ENCODE results near the gene ODAD2.
"Not testable (repeated sequence)": the region's sequence is repeated elsewhere in the genome, so short reads cannot be mapped to it uniquely, and the experiment has no call there.

Gene ODAD2

DNA sequence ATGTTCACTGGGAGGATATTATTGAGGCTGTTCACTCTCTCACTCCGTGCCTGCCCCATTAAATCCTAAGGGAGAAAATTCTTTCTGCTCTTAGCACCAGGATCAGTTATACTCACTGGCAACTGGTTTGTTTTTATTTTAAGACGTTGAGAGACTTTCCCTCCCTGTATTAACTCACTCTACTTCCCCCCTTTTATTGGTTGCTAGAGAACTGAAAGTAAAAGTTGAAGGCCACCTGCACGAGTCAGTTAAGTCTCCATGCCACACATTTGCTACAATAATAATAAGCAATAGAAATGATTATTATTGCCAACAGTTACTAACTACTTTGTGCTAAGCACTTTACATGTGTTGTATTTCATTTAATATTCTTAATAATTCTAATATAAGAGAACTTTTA is 40.5 kb downstream of the ODAD2 start:
- not testable (repeated sequence) for DNase-seq

DNA sequence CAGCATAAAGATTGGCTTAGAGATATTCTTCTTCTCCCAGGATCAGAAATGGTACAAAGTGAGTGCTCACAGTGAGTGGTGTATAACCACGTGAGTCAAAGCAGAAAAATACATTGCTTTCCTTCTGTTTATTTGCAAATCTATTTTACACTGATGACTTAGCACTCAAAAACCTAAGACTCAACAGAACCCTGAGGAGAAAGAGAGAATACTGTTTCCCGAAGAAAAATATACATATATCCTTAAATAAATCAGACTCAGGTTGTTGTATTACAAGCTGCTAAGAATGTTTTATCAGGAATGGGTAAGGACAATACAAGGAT is 48.7 kb downstream of the ODAD2 start:
- DNase-seq = no peak

DNA sequence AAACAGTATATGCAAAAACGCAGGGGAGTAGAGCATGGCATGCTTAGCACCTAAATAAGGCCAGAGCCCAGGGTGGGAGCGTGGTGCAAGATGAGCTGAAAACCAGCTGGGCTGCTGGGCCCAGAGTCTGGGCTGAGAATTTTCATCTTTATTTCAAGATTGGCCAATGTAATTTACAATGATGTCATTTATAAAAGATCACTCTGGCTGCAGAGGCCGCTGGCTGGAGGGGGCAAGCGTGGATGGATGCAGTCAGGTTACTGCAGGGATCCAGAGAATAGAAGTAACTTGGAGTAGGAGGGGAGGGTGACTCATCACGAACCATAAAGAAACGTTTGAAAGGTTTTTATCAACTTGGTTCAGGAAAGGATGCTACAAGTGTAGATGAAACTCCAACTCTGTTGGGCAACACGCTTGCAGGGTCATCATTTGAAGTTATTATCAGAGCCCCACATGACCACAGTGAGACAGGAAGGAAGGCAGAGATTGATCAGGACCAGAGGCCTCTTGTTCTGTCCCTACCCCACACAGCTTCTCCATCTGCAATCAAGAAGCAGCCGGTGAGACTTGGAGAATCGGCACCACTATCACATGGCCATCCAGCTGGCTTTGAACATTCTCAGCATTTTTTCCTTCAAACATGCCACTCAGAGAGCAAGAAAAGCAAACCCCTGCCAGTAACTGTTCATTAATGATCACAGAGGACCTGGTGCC is 49.2 kb downstream of the ODAD2 start:
- DNase-seq = no peak

DNA sequence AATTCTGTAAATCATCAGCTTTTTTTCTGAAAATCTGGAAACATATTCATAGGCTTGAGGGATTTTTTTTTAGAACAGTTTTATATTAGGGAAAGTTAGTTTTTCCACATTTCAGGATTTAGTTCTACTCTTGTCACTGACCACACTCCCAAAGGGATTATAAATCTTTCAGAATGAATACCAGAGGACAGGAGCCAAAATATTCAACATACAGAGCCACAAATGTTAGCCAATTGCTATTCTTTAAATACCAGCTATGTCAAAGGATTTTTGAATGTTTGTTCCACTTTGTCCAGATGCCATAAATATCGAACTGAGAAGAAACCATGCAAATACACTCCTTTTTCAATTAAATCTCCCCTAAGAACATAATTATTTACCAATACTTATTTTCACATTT is 50.7 kb downstream of the ODAD2 start:
- DNase-seq = no peak

DNA sequence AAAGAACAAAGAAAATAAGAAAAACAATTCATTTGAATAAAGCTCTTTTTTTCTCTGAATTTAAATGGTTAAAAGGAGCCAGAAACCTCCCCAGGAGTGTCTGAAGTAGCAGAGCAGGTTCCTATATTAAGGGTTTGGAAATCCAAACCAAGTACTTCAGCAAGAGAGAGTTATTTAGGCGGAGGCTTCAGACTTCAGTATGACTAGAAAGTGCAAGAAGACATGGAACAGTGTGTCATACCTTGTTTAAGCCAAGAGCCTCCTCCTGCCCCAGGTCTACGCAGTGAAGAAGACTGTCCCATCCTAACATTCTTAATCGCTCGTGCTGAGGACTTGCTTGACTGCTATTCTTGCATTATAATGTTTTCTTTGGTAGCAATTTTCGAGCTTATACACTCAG is 51.3 kb downstream of the ODAD2 start:
- no peak for DNase-seq

DNA sequence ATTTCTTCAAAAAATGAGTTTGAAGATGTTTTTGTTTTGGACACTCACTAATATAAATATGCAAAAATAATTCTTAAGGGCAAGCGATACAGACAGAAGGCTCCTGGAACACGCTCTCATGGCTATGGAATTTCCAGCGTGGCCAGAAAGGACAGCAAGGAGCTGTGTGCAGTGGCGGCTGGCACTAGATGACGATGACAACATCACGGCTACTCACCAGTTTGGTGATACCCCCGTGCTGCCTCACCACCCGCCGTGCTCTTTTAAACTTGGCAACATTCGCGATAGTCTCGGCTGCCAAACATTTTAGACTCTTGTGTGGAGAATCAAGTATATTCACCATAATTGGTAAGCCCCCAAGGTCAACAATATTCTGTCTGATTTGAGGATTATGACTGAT is 54.9 kb downstream of the ODAD2 start:
- no peak for DNase-seq

DNA sequence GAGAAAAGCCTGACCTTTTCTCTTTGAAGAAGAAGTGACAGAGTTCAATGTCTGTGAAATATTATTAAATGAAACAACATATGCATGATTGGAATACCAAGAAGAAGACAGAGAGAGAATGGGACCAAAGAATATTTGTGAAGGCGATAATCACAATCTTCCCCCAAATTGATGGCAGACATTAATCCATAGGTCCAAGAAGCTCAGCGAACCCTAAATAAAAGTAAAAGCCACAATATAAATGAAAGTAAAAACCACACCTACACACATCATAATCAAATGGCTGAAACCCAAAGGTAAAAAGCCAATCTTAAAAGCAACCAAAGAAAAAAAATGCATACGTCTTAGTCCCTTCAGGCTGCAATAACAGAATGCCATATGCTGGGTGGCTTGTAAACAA is 84.0 kb downstream of the ODAD2 start:
- no peak for DNase-seq

DNA sequence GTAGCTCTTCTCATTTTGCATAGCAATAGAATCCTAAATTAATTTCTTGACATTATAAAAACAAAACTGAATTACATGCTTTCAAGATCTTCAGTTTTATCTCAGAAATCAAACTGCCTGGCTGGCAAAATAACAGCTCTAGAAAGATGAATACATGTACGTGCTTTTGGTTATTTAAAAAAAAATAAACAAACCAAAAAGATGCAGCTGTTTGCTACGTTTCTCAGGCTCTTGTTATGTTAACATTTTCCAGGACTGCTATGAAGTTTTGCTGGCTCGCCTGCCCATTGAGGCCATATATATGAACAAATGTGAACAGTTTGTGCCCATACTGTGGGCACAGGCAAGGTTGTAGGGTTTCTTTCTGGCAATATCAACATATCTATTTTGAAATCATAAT is 86.6 kb downstream of the ODAD2 start:
- no peak for DNase-seq

DNA sequence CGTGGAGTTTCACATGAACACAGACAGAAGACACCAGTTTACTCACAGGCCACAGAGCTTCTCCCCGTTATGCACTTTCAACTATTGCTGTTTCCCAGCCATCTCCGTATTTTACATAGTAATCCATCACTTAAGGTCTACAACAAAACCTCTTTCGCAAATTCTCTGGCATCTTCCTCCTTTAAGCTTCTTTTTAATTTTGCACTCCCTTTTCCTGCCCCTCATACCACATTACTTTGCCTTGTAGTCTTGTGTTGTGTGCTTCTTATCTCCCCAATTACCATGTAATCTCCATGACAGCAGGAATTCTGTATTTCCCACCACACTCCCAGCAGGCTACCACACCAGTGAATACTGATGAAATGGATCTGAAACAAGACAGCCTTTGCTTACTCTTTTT is 87.3 kb downstream of the ODAD2 start:
- no peak for DNase-seq

DNA sequence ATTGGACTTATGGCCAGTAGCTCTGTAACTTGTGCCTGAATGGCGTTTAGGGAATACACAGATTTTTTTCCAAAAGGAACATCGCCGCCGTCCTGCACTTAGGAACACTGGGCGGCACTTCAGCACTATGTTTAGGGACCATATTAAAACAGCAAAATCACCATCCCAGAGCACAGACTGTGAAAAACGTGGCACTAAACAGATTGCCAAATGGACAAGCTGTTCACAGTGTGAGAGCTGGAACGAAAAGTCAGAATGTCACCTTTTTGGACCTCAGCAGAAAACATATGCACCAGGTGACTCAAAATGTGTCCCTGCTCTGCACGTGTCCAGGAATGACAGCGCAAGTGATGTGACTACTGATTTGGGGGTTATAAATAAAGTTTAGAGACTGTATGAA is 87.9 kb downstream of the ODAD2 start:
- DNase-seq = no peak

DNA sequence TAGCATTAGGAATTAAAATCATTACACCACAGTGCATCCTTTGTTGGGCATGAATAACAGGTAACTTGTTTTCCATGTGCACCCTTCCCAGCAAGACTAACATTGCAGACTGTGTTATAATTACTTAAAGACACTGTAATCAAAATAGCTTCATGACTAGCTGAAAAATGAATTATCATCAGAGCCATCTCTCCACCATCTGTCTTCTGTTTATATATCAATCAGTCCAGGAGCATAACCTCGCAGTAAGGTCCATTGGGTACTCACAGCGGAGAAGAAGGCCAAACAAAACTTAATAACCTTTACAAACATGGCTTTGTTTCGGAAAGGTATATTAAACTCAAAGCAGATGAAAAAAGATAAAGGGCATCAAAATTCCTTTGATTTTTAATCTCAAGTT is 90.6 kb downstream of the ODAD2 start:
- no peak for DNase-seq

DNA sequence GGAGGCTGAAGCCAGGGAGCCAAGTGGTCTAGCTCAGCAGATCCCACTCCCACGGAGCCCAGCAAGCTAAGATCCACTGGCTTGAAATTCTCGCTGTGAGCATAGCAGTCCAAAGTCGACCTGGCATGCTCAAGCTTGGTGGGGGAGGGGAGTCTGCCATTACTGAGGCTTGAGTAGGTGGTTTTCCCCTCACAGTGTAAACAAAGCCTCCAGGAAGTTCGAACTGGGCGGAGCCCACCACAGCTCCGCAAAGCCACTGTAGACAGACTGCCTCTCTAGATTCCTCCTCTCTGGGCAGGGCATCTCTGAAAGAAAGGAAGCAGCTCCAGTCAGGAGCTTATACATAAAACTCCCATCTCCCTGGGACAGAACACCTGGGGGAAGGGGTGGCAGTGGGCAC is 99.4 kb downstream of the ODAD2 start:
- not testable (repeated sequence) for DNase-seq

DNA sequence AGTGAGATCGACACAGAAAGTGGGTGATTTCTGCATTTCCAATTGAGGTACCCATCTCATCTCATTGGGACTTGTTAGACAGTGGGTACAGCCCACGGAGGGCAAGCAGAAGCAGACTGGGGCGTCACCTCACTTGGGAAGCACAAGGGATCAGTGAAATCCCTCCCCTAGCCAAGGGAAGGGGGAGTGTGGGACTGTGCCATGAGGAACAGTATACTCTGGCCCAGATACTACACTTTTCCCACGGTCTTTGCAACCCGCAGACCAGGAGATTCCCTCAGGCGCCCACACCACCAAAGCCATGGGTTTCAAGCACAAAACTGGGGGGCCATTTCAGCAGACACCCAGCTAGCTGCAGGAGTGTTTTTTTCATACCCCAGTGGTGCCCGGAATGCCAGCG is 99.8 kb downstream of the ODAD2 start:
- DNase-seq = no peak

DNA sequence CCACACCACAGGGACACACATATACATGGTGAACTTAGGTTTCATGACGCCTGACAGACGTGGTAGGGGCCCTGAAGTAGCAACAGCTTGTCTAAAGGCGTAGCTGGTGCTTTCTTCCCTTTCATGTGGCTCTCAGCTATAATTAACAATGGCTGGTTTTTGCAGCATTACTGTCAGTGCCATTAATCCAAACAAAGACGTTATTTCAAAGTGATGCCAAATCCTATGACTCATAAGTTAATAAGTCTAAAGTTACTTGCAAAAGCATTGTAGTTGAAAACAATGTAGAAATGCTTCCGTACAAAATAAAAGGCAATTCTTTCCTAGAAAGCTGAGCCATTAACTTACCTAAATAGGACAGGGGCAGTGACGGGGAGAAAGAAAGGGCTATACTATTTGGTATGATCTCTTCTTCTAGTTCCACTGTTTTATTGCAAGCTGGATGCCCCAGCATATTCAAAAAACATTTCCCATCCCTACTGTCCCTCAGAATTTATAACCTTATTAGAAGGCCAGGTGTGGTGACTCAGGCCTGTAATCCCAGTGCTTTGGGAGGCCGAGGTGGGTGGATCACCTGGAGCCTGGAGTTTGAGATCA is 105.4 kb downstream of the ODAD2 start:
- no peak for DNase-seq

DNA sequence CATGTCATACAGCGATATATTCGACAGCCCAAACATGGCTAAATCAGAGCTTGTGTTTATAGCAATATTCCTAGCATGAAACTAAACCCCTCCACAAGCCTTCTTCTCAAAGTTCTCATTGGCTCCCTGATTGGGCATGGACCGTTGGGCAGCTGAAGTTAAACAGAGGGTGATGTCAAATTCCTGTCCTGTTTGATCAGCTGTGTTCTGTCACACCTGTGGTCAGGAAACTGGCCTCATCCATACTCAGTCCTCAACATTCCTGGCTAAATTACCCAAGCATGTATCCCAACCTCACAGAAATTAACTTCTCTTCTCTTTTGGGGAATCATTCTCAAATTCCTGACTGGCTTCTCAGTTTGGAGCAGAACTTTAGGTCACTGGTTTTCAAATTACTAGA is 107.9 kb downstream of the ODAD2 start:
- no peak for DNase-seq

DNA sequence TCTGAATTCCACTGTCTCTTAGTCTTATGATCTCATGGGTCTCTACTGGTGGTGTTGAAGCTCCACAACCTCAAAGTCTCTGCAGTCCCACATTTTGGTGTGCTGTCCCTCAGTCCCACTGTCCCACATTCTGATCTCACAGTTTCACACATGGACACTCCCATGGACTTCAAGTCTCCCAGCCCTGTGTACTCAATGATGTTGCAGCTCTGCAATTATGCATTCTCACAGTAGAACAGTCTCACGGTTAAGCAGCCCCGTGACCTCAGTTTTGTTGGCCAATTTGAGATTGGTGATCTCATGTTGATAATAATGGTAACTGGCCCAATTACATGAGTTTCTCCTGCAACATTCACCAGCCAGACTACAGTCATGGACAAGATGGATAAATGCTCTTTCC is 109.4 kb downstream of the ODAD2 start:
- DNase-seq = no peak

DNA sequence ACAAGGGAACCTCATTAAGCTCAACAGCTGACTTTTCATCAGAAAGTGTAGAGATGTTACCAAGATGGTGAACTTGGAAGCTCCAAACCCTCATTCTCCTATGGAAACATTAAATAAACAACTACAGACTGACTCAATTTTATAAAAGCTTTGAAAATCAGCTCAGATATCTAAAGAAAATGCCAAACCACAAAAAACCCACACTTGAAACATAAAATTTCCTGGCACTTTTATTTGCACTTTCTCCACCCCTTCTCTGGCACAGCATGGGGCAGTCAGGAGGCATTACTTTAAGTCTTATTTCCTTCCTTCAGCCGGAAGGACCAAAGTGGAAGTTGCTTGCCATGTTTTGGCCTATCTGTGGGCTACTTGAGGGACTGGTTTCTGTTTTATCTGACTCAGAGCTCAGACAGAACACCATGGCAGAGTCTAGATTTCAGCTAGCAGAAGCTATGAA is 114.7 kb downstream of the ODAD2 start:
- no peak for DNase-seq

DNA sequence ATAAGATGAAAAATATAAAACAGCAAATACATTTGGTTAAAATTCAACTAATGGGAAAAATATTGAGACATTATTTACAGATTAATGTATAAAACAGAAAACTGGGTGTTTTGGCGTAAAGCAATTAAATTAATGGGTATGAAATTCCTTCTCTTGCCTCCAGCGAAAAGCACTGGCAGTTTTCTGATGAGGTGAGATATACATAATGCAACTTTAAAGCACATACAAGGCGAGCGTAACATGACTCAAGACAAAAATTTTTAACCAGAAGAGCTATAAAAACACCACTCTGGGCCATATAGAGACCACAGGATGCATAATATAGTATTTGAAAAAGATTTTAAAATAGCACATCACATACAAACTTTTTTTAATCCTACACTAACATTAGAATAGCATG is 120.6 kb downstream of the ODAD2 start:
- no peak for DNase-seq

DNA sequence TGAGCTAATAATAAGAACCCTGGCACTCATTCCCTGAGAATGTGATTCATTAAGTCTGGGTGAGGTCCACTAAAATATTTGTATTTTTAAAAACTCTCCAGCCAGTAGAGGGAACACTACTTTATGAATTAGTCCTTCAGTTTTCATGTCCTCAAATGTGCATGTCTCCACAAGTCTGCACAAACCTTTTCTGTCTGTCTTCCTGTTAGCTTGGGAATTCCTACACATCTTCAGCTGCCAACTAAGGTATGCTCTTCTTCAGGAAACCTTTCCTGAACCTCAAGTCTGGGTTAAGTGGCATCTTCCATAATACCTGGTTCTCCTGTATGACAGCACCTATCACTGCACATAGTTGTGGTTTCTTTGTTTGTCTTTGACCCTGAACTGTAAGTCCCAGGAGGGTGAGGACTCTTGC is 133.7 kb downstream of the ODAD2 start:
- DNase-seq = no peak

DNA sequence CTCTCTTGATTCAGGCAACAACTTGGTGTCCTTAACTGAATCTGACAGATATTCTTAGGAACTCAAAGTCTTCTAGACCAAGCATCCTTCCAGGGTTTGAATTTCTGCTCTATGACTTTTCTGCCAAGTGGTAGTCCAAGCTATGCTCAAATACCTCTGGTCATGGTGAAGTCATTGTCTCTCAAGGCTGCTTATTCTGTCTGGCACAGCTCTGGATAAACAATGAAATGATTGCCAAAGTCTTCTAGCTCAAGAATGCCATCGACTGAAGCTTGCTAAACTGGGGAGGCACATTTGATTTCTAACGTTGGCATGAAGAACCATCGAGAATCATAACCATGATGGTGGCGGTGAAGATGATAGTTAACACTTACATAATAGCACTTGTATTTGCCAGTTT is 137.1 kb downstream of the ODAD2 start:
- DNase-seq = no peak

DNA sequence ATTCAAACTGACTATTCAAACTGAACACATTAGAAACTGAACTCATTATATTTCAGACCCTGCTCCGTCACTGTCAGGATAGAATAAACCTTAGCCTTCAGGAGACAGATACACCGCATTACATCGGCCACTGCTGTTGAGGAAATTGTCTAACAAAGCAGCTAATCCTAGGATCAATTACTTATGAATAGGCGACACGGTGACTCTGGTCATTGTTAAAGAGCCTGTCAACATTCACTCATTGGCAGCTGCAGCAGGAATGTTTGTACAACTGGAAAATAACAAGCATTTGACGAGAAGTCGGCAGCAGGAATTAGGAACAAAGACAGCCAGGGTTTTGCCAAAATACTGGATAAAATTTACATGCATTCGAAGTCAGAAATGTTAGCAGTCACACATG is 141.3 kb downstream of the ODAD2 start:
- no peak for DNase-seq

DNA sequence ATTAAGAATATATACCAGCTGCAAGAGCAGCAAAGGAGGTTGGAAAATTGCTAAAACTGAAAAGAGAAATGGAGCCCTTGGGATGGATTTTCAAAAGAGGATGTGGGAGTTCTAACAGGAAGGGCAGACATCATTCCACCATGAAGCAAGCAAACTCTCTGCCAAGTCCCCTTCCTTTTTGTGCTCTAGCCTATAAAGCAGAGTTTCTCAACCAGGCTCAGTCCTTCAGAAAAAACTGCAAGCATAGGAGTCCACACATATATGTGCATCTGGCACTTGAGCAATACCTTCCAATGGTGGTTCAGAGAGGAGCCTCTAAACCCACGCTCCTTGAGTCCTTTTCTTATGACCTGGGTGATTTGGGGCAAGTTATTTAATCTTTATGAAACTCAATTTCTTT is 154.7 kb downstream of the ODAD2 start:
- peak; percentile 79 for DNase-seq

DNA sequence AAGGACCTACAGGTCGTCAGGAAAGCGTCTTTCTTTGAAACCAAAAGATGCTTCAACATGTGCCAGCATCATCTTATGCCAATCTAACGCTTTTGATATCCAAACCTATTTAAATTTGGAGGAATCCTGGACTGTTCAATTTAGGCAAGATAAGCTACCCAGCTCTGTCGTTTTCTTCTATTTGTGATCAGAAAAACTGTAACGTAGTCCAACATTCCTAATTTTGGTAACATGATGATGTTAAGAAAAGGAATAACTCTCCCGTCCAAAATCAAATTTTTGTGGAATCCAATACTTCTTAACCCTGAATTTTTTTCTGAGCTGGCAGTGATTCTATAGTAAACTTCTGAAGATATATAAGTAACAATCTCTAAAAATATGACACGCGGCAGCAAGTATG is 160.0 kb downstream of the ODAD2 start:
- DNase-seq = no peak

DNA sequence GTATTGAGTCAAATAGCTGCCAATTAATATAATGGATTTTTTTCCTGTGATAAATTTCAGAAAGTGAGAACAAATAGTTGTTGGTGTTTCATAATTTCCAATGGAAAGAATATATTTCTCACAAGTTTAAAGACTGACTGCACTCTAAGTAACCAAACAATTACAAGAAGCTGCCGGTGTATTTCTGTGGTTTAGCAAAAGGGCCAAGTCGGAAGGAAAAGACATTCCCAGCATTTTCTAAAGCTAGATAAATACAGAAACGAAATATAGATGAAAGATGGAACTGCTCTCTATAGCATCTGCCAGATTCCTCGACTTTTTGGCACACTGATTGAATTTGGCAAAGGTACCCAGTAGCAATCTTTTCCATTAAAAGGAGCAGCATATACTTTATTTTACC is 160.5 kb downstream of the ODAD2 start:
- DNase-seq = no peak

DNA sequence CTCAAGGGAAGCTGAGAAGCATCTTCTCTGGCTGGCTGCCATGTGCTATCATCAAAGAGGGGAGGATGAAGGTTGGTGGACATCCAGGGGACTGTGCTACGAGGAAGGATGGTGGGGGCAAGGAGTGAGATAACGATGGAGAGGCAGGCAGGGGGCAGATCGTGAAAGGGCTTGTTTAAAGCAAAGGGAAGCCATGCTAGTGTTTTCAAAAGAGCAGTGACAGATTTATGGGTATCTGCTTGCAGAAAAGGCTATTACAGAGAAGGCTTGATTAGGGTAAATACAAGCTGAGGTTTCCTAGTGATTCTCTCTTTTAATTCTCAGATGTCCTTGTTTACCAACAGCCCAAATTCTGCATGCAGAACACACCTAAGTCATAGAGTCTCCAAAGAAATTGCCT is 164.4 kb downstream of the ODAD2 start:
- no peak for DNase-seq

Data from inflammatory macrophage treated with lipopolysaccharide for 4 hours (primary cell).